Ascending aorta (tissue), 2 donors: ENCODE data around the gene SAMSN1. TPM values are rescaled to one million over a fixed set of nuclear protein-coding genes. Genes with fewer than 3 reads are reported as not detected.

Source experiments
- DNase-seq, 2 donors: peaks; one replicate each; pipeline ENCODE4 v3.0.0-alpha.2; 2019; ENCODE audit warnings: low spot score in 2 of 2
- H3K27ac ChIP-seq, 2 donors: fragments of 200-600 bp; sonication (generic); one replicate each; pipeline ENCODE4 v1.5.1; 2016 to 2017; ENCODE audit warnings: mild to moderate bottlenecking in 1 of 2
- H3K27me3 ChIP-seq: fragments of 200-600 bp; sonication (generic); one replicate; pipeline ENCODE4 v1.5.1; 2017
- H3K36me3 ChIP-seq, 2 donors: fragments of 200-600 bp; sonication (generic); one replicate each; pipeline ENCODE4 v1.5.1; 2016
- H3K4me1 ChIP-seq, 2 donors: fragments of 200-600 bp; sonication (generic); one replicate each; pipeline ENCODE4 v1.5.1; 2016 to 2017; ENCODE audit warnings: mild to moderate bottlenecking in 1 of 2
- H3K4me3 ChIP-seq, 2 donors: fragments of 200-600 bp; sonication (generic); one replicate each; pipeline ENCODE4 v1.5.1; 2016 to 2017; ENCODE audit warnings: mild to moderate bottlenecking in 1 of 2
- H3K9me3 ChIP-seq, 2 donors: fragments of 200-600 bp; sonication (generic); one replicate each; pipeline ENCODE4 v1.5.1; 2016
- CTCF ChIP-seq, 3 experiments: fragments of 200-600 bp in 2 of 3; fragments of 450-650 bp in 1 of 3; sonication (generic) in 2 of 3; IDR thresholded peaks; one replicate each; pipeline ENCODE4 v1.5.1; 2016 to 2019; ENCODE audit warnings: antibody characterized with exemption in 3 of 3, mild to moderate bottlenecking in 1 of 3, moderate library complexity in 1 of 3
- intact Hi-C: fragments of 100-400 bp; cut with DNase I; formaldehyde crosslinking; loops from one replicate; pipeline ENCODE4 v1.15.1; 2023
- total RNA-seq: library from RNA; depleted of rRNA; stranded (reverse); fragments of >200 nt; gene quantifications from one replicate; pipeline ENCODE4 v1.1.0, GENCODE V29; 2016

SAMSN1 gene
- total RNA-seq, 1 donor from 2014 or later, result 6.1 TPM

- H3K36me3 ChIP-seq, result no peaks in the 10 kb centered on the region
- DNase-seq, result no peak
- H3K27me3 ChIP-seq, result no peaks in the 10 kb centered on the region
- H3K4me1 ChIP-seq, result no peaks in the 10 kb centered on the region
- H3K9me3 ChIP-seq, result no peaks in the 10 kb centered on the region
- no peak overlapping the region for H3K4me3 ChIP-seq
- TF ChIP-seq CTCF (IDR thresholded peaks at IDR 0.05), result no peak
- intact Hi-C loops, result no loop called here
- H3K27ac ChIP-seq, result no peak overlapping the region
These were observed 65.6 kb downstream of the SAMSN1 start for GRCh38 chr21:14480411-14481031.

- Histone ChIP-seq H3K9me3 (no peaks in the 10 kb centered on the region), H3K4me3 (no peak overlapping the region), H3K4me1 (no peaks in the 10 kb centered on the region), H3K27ac (no peak overlapping the region), H3K27me3 (no peaks in the 10 kb centered on the region), H3K36me3 (no peaks in the 10 kb centered on the region)
- no peak for TF ChIP-seq CTCF (IDR thresholded peaks at IDR 0.05)
- intact Hi-C loops, result no loop called here
- no peak for DNase-seq
These were observed 66.8 kb downstream of the SAMSN1 start for GRCh38 chr21:14479241-14479786.

- no peak overlapping the region for H3K4me3 ChIP-seq
- intact Hi-C loops, result no loop called here
- no peaks in the 10 kb centered on the region for H3K9me3 ChIP-seq
- DNase-seq, result no peak
- H3K36me3 ChIP-seq, result no peaks in the 10 kb centered on the region
- no peaks in the 10 kb centered on the region for H3K4me1 ChIP-seq
- no peak overlapping the region for H3K27ac ChIP-seq
- no peak for TF ChIP-seq CTCF (IDR thresholded peaks at IDR 0.05)
- H3K27me3 ChIP-seq, result no peaks in the 10 kb centered on the region
These were observed 68.3 kb downstream of the SAMSN1 start for GRCh38 chr21:14477841-14478240.

GRCh38 chr21:14477133-14477532 lies 69.0 kb downstream of the SAMSN1 start:
- Histone ChIP-seq H3K27ac (no peak overlapping the region), H3K27me3 (no peaks in the 10 kb centered on the region), H3K4me1 (no peaks in the 10 kb centered on the region), H3K36me3 (no peaks in the 10 kb centered on the region), H3K4me3 (no peak overlapping the region), H3K9me3 (no peaks in the 10 kb centered on the region)
- no peak for DNase-seq
- intact Hi-C loops, result no loop called here
- TF ChIP-seq CTCF (IDR thresholded peaks at IDR 0.05), result no peak

- TF ChIP-seq CTCF (IDR thresholded peaks at IDR 0.05), result no peak
- Histone ChIP-seq H3K27ac (no peak overlapping the region), H3K4me3 (no peak overlapping the region), H3K27me3 (no peaks in the 10 kb centered on the region), H3K36me3 (no peaks in the 10 kb centered on the region), H3K4me1 (no peaks in the 10 kb centered on the region), H3K9me3 (no peaks in the 10 kb centered on the region)
- DNase-seq, result no peak
- intact Hi-C loops, result no loop called here
These were observed 71.1 kb downstream of the SAMSN1 start for GRCh38 chr21:14474995-14475394.
